ENCODE data around the gene AKT3.
"Not testable (repeated sequence)": the region's sequence is repeated elsewhere in the genome, so short reads cannot be mapped to it uniquely, and the experiment has no call there.

The AKT3 gene

GRCh38 chr1:243772361-243773050 is 77.5 kb downstream of the AKT3 start:
- not testable (repeated sequence) for DNase-seq

- no peak for DNase-seq
Observed at GRCh38 chr1:243770860-243771259, 79.2 kb downstream of the AKT3 start.

DNA sequence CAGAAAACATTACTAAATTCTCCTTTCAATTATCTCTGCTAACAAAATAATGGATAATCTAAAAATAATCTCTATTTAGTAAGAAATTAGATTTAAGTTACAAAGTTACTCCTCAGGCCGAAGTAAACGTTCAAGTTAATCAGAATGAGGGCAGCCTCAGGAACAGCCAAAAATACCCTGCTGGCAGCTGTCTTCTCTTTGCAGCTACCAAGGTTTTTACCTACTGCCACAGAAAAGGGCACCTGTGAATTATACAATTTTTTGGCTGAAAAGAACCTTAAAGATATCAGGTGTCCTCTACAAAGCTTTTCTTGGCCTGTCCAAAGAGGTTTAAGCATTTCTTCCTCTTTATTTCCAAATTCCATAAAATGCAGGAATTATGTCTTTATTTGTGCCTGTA is 84.4 kb downstream of the AKT3 start:
- DNase-seq: no peak

- no peak for DNase-seq
Observed at GRCh38 chr1:243763806-243764205, 86.2 kb downstream of the AKT3 start.

- no peak for DNase-seq
Observed at GRCh38 chr1:243758647-243759046, 91.4 kb downstream of the AKT3 start.

DNA sequence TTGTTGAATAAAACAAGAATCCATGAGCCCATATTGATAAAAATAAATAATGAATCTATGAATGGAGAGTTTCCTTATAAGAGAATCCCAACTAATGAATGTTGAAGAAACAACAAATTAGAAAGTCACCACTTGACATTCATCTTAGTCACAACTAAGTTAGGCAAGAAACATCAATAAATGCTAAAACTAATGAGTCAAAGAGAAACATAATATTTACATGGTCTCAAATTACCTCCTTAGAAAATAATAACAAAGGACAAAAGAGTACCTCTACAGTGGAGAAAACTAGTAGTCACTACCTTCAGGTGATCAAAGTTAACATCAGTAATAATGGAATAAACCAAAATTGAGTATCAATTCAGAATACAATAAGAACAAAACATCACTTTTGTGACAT is 93.5 kb downstream of the AKT3 start:
- no peak for DNase-seq

DNA sequence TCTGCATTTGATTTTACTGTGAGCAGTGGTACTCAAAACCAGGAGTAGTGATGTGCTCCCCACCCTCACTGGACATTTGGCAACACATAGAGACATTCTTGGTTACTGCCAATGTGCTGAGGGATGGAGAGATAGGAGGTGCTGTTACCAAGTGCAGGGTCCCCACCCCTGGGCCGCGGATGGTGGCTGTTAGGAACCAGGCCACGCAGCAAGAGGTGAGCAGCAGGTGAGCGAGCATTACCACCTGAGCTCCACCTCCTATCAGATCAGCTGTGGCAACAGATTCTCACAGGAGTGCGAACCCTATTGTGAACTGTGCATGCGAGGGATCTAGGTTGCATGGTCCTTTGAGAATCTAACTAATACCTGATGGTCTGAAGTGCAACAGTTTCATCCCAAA is 95.7 kb downstream of the AKT3 start:
- DNase-seq: no peak

DNA sequence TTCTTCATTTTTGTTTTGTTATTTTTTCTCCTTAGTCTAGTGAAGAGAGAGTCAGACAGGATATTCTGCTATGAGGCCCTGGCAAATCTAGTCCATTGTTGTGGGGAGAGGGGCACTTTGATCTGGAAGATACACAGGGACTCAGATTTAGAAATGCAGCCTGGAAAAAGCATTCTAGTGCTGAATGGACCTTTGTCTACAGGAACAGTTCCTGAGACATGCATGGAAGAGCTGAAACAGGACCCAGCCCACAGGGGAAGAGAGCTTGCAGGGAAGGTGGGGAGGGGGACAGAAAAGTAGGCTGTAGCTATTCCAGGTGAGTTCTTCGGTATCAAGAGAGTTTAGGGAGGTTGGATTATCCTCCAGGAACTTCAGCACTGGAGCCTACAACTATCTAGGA is 98.5 kb downstream of the AKT3 start:
- no peak for DNase-seq

GRCh38 chr1:243748706-243749283 is 101.2 kb downstream of the AKT3 start:
- peak; percentile 50 to 75 for DNase-seq

DNA sequence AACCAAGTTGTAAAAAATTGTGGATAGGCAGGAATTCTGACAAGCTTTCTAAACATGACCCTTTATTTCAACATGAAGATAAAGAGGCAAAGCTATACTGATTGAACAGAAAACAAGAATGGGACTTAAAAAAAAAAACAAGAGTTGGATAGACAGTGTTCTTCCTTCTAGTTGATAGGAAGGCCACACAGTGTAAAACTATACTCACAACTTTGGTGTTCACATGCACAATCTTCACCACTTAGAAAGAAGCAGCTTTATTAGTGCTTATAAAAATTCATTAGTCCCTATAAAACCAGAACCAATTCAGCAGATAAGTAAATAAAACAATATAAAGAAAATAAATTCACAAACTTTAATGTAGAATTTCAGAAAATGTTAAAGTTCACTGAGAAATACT is 101.8 kb downstream of the AKT3 start:
- no peak for DNase-seq

- DNase-seq: no peak
Observed at GRCh38 chr1:243746751-243747150, 103.3 kb downstream of the AKT3 start.

DNA sequence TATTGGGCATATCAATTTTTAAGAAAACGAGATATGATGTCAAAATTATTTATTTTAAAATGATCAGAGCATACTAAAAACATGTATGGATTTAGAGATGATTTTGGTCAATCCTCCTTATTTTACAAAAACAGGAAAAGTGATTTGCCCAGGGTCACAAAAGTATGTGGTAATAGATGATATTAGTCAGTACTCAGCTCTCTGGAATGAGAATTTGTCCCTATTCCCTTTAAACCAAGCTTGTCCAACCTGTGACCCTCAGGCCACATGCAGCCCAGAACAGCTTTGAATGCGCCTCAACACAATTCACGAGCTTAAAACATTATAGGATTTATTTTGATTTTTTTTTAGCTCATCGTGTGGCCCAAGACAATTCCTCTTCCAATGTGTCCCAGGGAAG is 104.7 kb downstream of the AKT3 start:
- DNase-seq: peak in 1 of 2 donors; percentile 13

- DNase-seq: peak in 1 of 2 donors; percentile 16
Observed at GRCh38 chr1:243742819-243743218, 107.2 kb downstream of the AKT3 start.

GRCh38 chr1:243740255-243740999 is 109.6 kb downstream of the AKT3 start:
- no peak for DNase-seq

DNA sequence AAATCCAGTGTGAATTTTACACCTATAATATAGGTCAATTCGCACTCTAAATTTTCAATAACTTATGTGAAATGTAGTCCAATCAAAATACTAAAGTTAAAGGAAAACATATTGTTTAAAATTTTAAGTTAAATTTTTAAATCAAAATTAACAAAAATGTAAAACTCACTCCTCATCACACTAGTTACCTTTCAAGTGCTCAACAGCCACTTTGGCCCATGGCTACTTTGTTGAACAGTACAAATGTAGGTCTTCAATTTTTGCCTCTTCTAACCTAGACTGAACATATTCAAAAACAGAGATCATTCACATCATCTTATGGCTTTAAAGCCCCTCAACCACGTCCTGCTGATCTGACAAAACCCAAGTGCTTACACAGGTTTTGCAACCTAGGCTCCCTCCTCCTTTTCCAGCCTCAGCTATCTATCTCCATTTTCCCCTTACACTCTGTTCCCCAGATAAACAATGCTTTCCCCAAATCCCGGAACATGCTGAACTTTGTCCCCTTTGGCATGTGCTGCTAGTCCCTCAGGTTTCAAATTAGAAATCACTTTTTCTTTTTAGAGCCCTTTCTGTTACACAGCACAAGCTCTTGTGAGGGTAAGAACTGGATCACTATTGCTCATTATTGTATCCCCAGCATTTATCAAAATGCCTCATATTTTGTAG is 110.6 kb downstream of the AKT3 start:
- no peak for DNase-seq

GRCh38 chr1:243738020-243738419 is 112.0 kb downstream of the AKT3 start:
- DNase-seq: no peak

GRCh38 chr1:243735457-243735856 is 114.6 kb downstream of the AKT3 start:
- no peak for DNase-seq

- DNase-seq: peak; percentile 59 to 81
Observed at GRCh38 chr1:243734308-243734695, 115.7 kb downstream of the AKT3 start.

DNA sequence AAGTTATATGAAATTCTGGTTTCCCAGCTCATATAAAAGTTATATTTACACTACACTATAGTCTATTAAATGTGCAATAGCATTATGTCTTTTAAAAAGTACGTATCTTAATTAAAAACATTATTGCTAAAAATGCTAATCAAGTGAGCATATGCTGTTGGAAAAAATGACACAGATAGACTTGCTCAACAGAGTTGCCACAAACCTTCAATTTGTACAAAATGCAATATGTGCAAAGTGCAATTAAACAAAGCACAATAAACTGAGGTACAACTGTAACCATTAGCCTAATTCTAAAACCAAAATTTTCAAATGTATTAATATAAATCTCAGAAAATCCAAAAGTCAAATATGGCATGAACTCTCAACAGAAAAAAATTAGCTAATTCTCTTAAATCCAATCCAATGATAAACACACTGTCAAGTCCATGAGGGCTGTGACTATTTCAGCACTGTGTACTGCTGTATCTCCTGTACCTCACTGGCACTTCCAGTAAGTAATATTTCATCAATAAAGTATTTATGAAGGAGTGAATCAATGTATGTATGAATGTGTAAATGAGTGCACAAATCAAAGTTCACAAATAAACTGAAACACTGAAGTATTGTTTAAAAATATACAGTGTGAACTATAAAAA is 116.3 kb downstream of the AKT3 start:
- DNase-seq: no peak

DNA sequence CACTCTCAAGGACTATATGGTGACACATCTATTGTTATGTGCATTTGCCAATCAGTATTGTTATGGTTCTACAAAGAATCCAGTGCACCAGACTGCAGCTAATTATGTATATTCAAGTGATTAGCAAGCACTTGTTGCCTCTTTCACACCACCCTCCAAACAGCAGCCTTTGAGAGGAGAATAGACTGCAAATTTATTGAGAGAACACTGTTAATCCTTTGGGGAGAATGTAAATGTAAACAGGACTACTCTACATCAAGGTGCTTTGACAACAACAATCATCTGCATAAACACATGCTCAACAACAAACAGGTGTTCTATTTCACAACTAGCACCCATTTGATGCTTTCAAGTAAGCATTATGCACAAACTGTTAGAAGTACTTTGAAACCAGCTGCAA is 117.4 kb downstream of the AKT3 start:
- no peak for DNase-seq

DNA sequence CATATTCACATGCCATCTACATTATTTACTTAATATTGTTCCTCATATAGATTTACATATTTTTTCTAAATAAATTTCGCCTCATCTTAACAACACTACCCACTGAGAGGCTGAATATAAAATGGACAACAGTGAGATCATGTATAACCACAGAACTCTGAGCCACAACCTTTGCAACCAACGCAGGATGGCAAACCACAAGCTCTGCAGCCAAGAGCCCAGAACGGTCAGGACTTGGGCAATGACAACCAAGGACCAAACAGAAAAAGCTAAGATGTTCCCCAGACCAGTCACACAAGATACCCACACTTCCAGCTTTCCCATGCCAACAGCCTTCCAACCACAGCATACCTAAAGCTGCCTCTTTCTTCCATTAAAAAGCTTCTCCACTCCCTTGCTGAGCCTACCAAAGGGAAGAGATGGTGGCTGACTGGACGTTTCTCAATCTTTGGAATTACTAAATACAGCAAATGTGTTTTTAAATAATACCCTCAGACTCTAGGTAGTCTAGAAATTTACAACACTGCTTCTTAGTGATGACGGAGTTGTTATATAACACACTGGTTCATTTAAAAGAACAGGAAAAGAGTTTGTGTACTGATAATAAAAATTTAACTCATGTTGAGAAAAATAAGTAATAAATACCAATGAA is 117.9 kb downstream of the AKT3 start:
- peak; percentile 38 to 45 for DNase-seq

- peak; percentile 59 to 65 for DNase-seq
Observed at GRCh38 chr1:243731301-243731891, 118.6 kb downstream of the AKT3 start.

Data from inflammatory macrophage treated with lipopolysaccharide for 1 hour (primary cell).